NOMO-1 treated with dmso at 0.1 percent for 144 hours (cell line): ENCODE measurements around the gene ZDHHC5.

Source experiments
- DNase-seq: peaks from one replicate; lab custom pipeline; 2025; ENCODE audit not compliant: unreplicated experiment; lab: John Stamatoyannopoulos, UW

ZDHHC5 gene

GRCh38 chr11:57667736-57668433 lies at the start of gene ZDHHC5:
ZDHHC5 (plus strand) TSS chr11:57668114; CDS start chr11:57673091, 4,977 bp downstream.
- peak; percentile 99 for DNase-seq

- no peak for DNase-seq
Measured at GRCh38 chr11:57618438-57618837, 49.5 kb upstream of the ZDHHC5 start.

GRCh38 chr11:57619331-57619730 lies 48.6 kb upstream of the ZDHHC5 start:
- no peak for DNase-seq

GRCh38 chr11:57620467-57620866 lies 47.4 kb upstream of the ZDHHC5 start:
- no peak for DNase-seq

- DNase-seq = no peak
Measured at GRCh38 chr11:57622263-57622662, 45.7 kb upstream of the ZDHHC5 start.

- DNase-seq = no peak
Measured at GRCh38 chr11:57624864-57625263, 43.0 kb upstream of the ZDHHC5 start.

- no peak for DNase-seq
Measured at GRCh38 chr11:57626895-57627294, 41.0 kb upstream of the ZDHHC5 start.

GRCh38 chr11:57630171-57630570 lies 37.7 kb upstream of the ZDHHC5 start:
- no peak for DNase-seq

GRCh38 chr11:57632116-57632515 lies 35.8 kb upstream of the ZDHHC5 start:
- no peak for DNase-seq

- DNase-seq = no peak
Measured at GRCh38 chr11:57633394-57634070, 34.4 kb upstream of the ZDHHC5 start.

- DNase-seq = no peak
Measured at GRCh38 chr11:57634311-57634710, 33.6 kb upstream of the ZDHHC5 start.

- DNase-seq = no peak
Measured at GRCh38 chr11:57635246-57635645, 32.7 kb upstream of the ZDHHC5 start.

- no peak for DNase-seq
Measured at GRCh38 chr11:57637626-57638004, 30.3 kb upstream of the ZDHHC5 start.

GRCh38 chr11:57638005-57638781 lies 29.7 kb upstream of the ZDHHC5 start:
- no peak for DNase-seq

GRCh38 chr11:57638811-57639320 lies 29.0 kb upstream of the ZDHHC5 start:
- DNase-seq = no peak

- no peak for DNase-seq
Measured at GRCh38 chr11:57639321-57640067, 28.4 kb upstream of the ZDHHC5 start.

- DNase-seq = no peak
Measured at GRCh38 chr11:57640068-57640800, 27.7 kb upstream of the ZDHHC5 start.

GRCh38 chr11:57641011-57641807 lies 26.7 kb upstream of the ZDHHC5 start:
- peak; percentile 21 for DNase-seq

- no peak for DNase-seq
Measured at GRCh38 chr11:57643802-57644201, 24.1 kb upstream of the ZDHHC5 start.
